GM12878 (cell line): Measurements from ENCODE around the gene MAST3. TPM values are rescaled to one million over a fixed set of nuclear protein-coding genes. Genes with fewer than 3 reads are reported as not detected.

Experiments
- ATAC-seq: fragments of 200-7000 bp; cut with Tn5 transposase; 3 replicates; pipeline ENCODE4 v1.9.1; 2020; ENCODE audit warnings: mild to moderate bottlenecking, moderate library complexity
- BruUV-seq: library from RNA; stranded (reverse); fragments of 400-500 nt; replicated peaks from 2 replicates; lab custom pipeline; 2021; lab: Mats Ljungman, UMichigan
- CTCF ChIA-PET: fragments of 300-600 bp; sonication (Branson Sonifier 250); formaldehyde crosslinking; extraction: SDS; loops from one replicate; lab custom pipeline; 2021; ENCODE audit warnings: inconsistent platforms; lab: Yijun Ruan, JAX
- POLR2A ChIA-PET: fragments of 350-600 bp; formaldehyde crosslinking; extraction: SDS; loops from one replicate; lab custom pipeline; 2021; ENCODE audit warnings: inconsistent platforms; lab: Charles Lee
- RAD21 ChIA-PET: fragments of 300-600 bp; sonication (Branson Sonifier 250); formaldehyde crosslinking; loops from one replicate; lab custom pipeline; 2023; ENCODE audit warnings: antibody characterized with exemption; ENCODE audit not compliant: unreplicated experiment; lab: Charles Lee
- SMC1A ChIA-PET: fragments of 300-600 bp; sonication (Branson Sonifier 250); formaldehyde crosslinking; loops from one replicate; lab custom pipeline; 2023; ENCODE audit not compliant: unreplicated experiment, uncharacterized antibody; lab: Charles Lee
- DNase-seq: peaks from one replicate; pipeline ENCODE4 v3.0.0-alpha.2; 2011; ENCODE audit warnings: low read depth, low spot score
- FAIRE-seq: peaks from 3 replicates; lab custom pipeline; 2011; peaks lifted over from hg19 to GRCh38; lab: Jason Lieb, UNC
- H2AFZ ChIP-seq: 2 replicates; pipeline ENCODE4 v1.6.0; 2011; ENCODE audit warnings: low read depth, low read length, control low read depth; ENCODE audit not compliant: control insufficient read depth
- H3K27ac ChIP-seq: 2 replicates; pipeline ENCODE4 v1.5.1; 2011; ENCODE audit warnings: control low read depth; ENCODE audit not compliant: control insufficient read depth, insufficient read depth
- H3K27me3 ChIP-seq, 2 experiments: replicated peaks in 1 of 2; 2 replicates each; pipeline versions ENCODE4 v1.6.0 to v1.6.1; 2011; ENCODE audit warnings: low read length in 1 of 2; ENCODE audit not compliant: control insufficient read depth in 2 of 2, insufficient read depth in 2 of 2
- H3K36me3 ChIP-seq, 2 experiments: 2 replicates each; pipeline ENCODE4 v1.5.1; 2011; ENCODE audit warnings: low read length in 1 of 2; ENCODE audit not compliant: control insufficient read depth in 2 of 2, insufficient read depth in 2 of 2
- H3K4me1 ChIP-seq: 2 replicates; pipeline ENCODE4 v1.6.1; 2011; ENCODE audit warnings: mild to moderate bottlenecking, low read length, moderate library complexity, mixed read lengths; ENCODE audit not compliant: control insufficient read depth, insufficient read depth
- H3K4me2 ChIP-seq: 2 replicates; pipeline ENCODE4 v1.6.0; 2011; ENCODE audit warnings: control low read depth; ENCODE audit not compliant: control insufficient read depth, insufficient read depth
- H3K4me3 ChIP-seq: fragments of 200-600 bp; sonication (generic); 2 replicates; pipeline ENCODE4 v1.5.1; 2016
- H3K79me2 ChIP-seq: 2 replicates; pipeline ENCODE4 v1.6.0; 2011; ENCODE audit warnings: low read length; ENCODE audit not compliant: control insufficient read depth, insufficient read depth
- H3K9ac ChIP-seq: 2 replicates; pipeline ENCODE4 v1.8.0; 2011; ENCODE audit warnings: low read length, control low read depth, mixed read lengths; ENCODE audit not compliant: control insufficient read depth, insufficient read depth
- H3K9me3 ChIP-seq: replicated peaks from 3 replicates; pipeline ENCODE4 v1.5.1; 2011; ENCODE audit warnings: mild to moderate bottlenecking, low read length; ENCODE audit not compliant: control insufficient read depth, insufficient read depth
- H4K20me1 ChIP-seq: 2 replicates; pipeline ENCODE4 v1.6.0; 2011; ENCODE audit not compliant: control insufficient read depth, insufficient read depth
- BCL11A ChIP-seq: IDR thresholded peaks from 2 replicates; pipeline ENCODE4 v1.6.1; 2011; ENCODE audit warnings: low read depth, low read length
- BHLHE40 ChIP-seq, 2 experiments: fragments of 450-650 bp in 1 of 2; IDR thresholded peaks; 2 replicates each; pipeline ENCODE4 v1.6.1; 2011 to 2017; ENCODE audit warnings: low read depth in 2 of 2, borderline replicate concordance in 1 of 2, improper control_type of control experiment in 1 of 2, low read length in 1 of 2, mild to moderate bottlenecking in 1 of 2
- KDM1A ChIP-seq: fragments of 200-600 bp; sonication (generic); IDR thresholded peaks from 2 replicates; pipeline ENCODE4 v1.6.1; 2016; ENCODE audit warnings: borderline replicate concordance
- NFYB ChIP-seq: IDR thresholded peaks from 2 replicates; pipeline ENCODE4 v1.6.1; 2011; ENCODE audit warnings: low read depth, mild to moderate bottlenecking, low read length, improper control_type of control experiment, moderate library complexity; ENCODE audit not compliant: insufficient read depth
- SIN3A ChIP-seq: IDR thresholded peaks from 2 replicates; pipeline ENCODE4 v1.6.1; 2012; ENCODE audit warnings: low read depth, low read length, improper control_type of control experiment
- SMAD1 ChIP-seq: fragments of 450-650 bp; IDR thresholded peaks from 2 replicates; pipeline ENCODE4 v1.6.1; 2018; ENCODE audit warnings: mild to moderate bottlenecking, low read depth; ENCODE audit not compliant: partially characterized antibody
- SREBF2 ChIP-seq: IDR thresholded peaks from 2 replicates; pipeline ENCODE4 v1.6.1; 2012; ENCODE audit warnings: mild to moderate bottlenecking, low read length
- SUZ12 ChIP-seq: fragments of 200-600 bp; sonication (generic); IDR thresholded peaks from one replicate; pipeline ENCODE4 v1.6.1; 2018; ENCODE audit warnings: antibody characterized with exemption, mild to moderate bottlenecking; ENCODE audit not compliant: unreplicated experiment
- ZNF24 ChIP-seq: fragments of 450-650 bp; IDR thresholded peaks from 2 replicates; pipeline ENCODE4 v1.6.1; 2017; ENCODE audit warnings: antibody characterized with exemption, mild to moderate bottlenecking
- WGBS: methylation state at CpG from one replicate; pipeline ENCODE4 v1.1.6; 2016; ENCODE audit warnings: low lambda C conversion rate; ENCODE audit not compliant: insufficient replicate concordance, insufficient coverage; ENCODE audit errors: missing lambda C conversion rate; 5-methylcytosine and 5-hydroxymethylcytosine counted together
- in situ Hi-C: fragments of 300-500 bp; cut with MboI; formaldehyde crosslinking; loops from 9 replicates; pipeline ENCODE4 v1.14.3; 2018; ENCODE audit warnings: mixed read lengths
- intact Hi-C: fragments of 100-400 bp; cut with micrococcal nuclease; formaldehyde crosslinking; loops from one replicate; pipeline ENCODE4 v1.14.2; 2022; ENCODE audit not compliant: unreplicated experiment
- polyA plus RNA-seq, 11 experiments: library from polyadenylated mRNA; depleted of rRNA in 4 of 11; unstranded in 6 of 11; stranded (reverse) in 5 of 11; fragments of >200 nt; fragmentation: Nextera tagmentation in 4 of 11; fragmentation: Illumina TruSeq in 1 of 11; extraction: Ambion mirVana in 4 of 11; extraction: Trizol in 1 of 11; gene quantifications; 1 replicate in 1 of 11; 2 replicates in 10 of 11; pipeline versions ENCODE4 v1.2.1 to v1.2.3, GENCODE V29; 2011 to 2016; ENCODE audit warnings: inconsistent platforms in 2 of 11, missing spikeins in 2 of 11, low read depth in 1 of 11
- total RNA-seq, 4 experiments: library from RNA; depleted of rRNA in 3 of 4; stranded (reverse); fragments of >200 nt in 3 of 4; fragmentation: Illumina TruSeq in 1 of 4; extraction: Trizol in 1 of 4; gene quantifications; 2 replicates each; pipeline versions ENCODE4 v1.2.1 to v1.2.3, GENCODE V29; 2013 to 2021
- TF ChIP-seq, protein P1 (sequence below): fragments of 450-650 bp; IDR thresholded peaks from 2 replicates; pipeline ENCODE4 v1.6.1; 2017; ENCODE audit warnings: mild to moderate bottlenecking
- TF ChIP-seq, protein P2 (sequence below): fragments of 450-650 bp; IDR thresholded peaks from 2 replicates; pipeline ENCODE4 v1.6.1; 2016; ENCODE audit warnings: mild to moderate bottlenecking
- TF ChIP-seq, protein P3 (sequence below): fragments of 450-650 bp; conservative IDR thresholded peaks from 2 replicates; pipeline ENCODE4 v1.6.1; 2017; ENCODE audit warnings: mild to moderate bottlenecking, moderate library complexity

The MAST3 gene
- total and polyA plus RNA-seq, 10 of the 15 experiments (the other 5 are each of a cell fraction or from before 2014, with no cell fraction given) = 3.0 to 22.2 (median 7.5) TPM

DNA sequence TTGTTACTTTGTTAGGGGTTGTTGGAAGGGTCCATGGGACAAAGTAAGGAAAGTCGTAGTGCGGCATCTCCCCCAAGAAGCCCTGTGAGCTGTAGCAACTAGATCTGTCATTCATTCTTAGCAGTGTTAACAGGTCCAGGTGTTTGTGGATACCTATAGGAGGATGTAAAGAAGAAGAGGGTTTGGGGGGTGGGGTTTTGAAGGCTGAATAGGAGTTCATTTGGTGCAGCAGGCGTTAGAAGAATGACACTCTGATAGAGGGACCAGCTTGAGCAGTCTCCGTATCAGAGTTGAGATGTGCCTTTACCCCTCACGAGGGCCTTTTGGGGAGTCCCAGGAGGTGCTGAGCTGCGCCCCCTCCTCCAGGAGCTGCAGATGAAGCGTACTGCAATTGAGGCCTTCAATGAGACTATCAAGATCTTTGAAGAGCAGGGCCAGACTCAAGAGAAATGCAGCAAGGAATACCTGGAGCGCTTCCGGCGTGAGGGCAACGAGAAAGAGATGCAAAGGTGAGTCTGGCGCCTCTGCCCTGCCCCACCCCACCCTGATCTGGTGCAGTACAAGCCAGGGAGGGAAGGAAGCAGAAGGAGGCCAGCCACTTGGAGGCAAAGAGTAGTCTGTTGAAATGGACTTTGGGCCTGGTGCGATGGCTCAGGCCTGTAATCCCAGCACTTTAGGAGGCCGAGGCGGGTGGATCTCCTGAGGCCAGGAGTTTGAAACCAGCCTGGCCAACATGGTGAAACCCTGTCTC, 68.4 kb downstream of the MAST3 start:
- H3K9ac ChIP-seq = no peak overlapping the region
- TF ChIP-seq SMAD1 (no peak), NFYB (no peak), BHLHE40 (IDR thresholded peaks at IDR 0.05; ENCODE audit: borderline replicate concordance in 1 of 2, low read depth in 2 of 2, low read length in 1 of 2) (no peak), SIN3A (no peak), ZNF24 (no peak), SUZ12 (no peak), SREBF2 (no peak), BCL11A (no peak), KDM1A (no peak)
- TF ChIP-seq, protein P1, sequence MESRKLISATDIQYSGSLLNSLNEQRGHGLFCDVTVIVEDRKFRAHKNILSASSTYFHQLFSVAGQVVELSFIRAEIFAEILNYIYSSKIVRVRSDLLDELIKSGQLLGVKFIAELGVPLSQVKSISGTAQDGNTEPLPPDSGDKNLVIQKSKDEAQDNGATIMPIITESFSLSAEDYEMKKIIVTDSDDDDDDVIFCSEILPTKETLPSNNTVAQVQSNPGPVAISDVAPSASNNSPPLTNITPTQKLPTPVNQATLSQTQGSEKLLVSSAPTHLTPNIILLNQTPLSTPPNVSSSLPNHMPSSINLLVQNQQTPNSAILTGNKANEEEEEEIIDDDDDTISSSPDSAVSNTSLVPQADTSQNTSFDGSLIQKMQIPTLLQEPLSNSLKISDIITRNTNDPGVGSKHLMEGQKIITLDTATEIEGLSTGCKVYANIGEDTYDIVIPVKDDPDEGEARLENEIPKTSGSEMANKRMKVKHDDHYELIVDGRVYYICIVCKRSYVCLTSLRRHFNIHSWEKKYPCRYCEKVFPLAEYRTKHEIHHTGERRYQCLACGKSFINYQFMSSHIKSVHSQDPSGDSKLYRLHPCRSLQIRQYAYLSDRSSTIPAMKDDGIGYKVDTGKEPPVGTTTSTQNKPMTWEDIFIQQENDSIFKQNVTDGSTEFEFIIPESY = no peak
- TF ChIP-seq, protein P2, sequence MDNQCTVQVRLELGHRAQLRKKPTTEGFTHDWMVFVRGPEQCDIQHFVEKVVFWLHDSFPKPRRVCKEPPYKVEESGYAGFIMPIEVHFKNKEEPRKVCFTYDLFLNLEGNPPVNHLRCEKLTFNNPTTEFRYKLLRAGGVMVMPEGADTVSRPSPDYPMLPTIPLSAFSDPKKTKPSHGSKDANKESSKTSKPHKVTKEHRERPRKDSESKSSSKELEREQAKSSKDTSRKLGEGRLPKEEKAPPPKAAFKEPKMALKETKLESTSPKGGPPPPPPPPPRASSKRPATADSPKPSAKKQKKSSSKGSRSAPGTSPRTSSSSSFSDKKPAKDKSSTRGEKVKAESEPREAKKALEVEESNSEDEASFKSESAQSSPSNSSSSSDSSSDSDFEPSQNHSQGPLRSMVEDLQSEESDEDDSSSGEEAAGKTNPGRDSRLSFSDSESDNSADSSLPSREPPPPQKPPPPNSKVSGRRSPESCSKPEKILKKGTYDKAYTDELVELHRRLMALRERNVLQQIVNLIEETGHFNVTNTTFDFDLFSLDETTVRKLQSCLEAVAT = no peak
- TF ChIP-seq, protein P3, sequence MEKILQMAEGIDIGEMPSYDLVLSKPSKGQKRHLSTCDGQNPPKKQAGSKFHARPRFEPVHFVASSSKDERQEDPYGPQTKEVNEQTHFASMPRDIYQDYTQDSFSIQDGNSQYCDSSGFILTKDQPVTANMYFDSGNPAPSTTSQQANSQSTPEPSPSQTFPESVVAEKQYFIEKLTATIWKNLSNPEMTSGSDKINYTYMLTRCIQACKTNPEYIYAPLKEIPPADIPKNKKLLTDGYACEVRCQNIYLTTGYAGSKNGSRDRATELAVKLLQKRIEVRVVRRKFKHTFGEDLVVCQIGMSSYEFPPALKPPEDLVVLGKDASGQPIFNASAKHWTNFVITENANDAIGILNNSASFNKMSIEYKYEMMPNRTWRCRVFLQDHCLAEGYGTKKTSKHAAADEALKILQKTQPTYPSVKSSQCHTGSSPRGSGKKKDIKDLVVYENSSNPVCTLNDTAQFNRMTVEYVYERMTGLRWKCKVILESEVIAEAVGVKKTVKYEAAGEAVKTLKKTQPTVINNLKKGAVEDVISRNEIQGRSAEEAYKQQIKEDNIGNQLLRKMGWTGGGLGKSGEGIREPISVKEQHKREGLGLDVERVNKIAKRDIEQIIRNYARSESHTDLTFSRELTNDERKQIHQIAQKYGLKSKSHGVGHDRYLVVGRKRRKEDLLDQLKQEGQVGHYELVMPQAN = no peak
- DNase-seq (no peak), FAIRE-seq (no peak), ATAC-seq (no peak)
- H3K4me3 ChIP-seq = no peak overlapping the region
- POLR2A ChIA-PET = interaction anchor here (0.5 to 0.7 kb wide), 4 partner anchors 53 to 86 kb away, joined by 3 to 4 read pairs (median 3); no protein-coding TSS in a partner anchor
- no TSS peak for BruUV-seq
- H3K9me3 ChIP-seq = no peaks in the 10 kb centered on the region
- no peaks in the 10 kb centered on the region; the same call in 1 of the 2 replicates for H3K79me2 ChIP-seq
- in situ Hi-C loops = no loop called here
- H3K4me2 ChIP-seq = no peak overlapping the region
- CTCF ChIA-PET = interaction anchor here (0.7 to 3.2 kb wide), 3 partner anchors 14 to 103 kb away, joined by 4 to 21 read pairs (median 17); partner anchors contain the start of gene PIK3R2
- intact Hi-C loops = no loop called here
- H4K20me1 ChIP-seq = no peaks in the 10 kb centered on the region
- H3K36me3 ChIP-seq = peaks cover 7 to 10% of the 10 kb centered on the region in 2 experiments; a peak in 3 of 4 replicates
- RAD21 ChIA-PET = interaction anchor here (0.6 to 2.3 kb wide), 3 partner anchors 53 to 244 kb away, joined by 3 to 13 read pairs (median 3); no protein-coding TSS in a partner anchor
- no peak overlapping the region for H2AFZ ChIP-seq
- over 99% methylated on average over 15 of the region's 15 CpGs for WGBS
- SMC1A ChIA-PET = interaction anchor here (0.7 to 1.5 kb wide), 3 partner anchors 13 to 55 kb away, joined by 3 to 5 read pairs (median 4); partner anchors contain the start of gene PIK3R2
- H3K4me1 ChIP-seq = peaks cover 26% of the 10 kb centered on the region
- H3K27ac ChIP-seq = no peak overlapping the region
- no peaks in the 10 kb centered on the region for H3K27me3 ChIP-seq
